ENCODE measurements around the gene UCMA.

- TF ChIP-seq CTCF (IDR thresholded peaks at IDR 0.05) = no peak
- no peak for TF ChIP-seq POLR2A (IDR thresholded peaks at IDR 0.05)
Observed at GRCh38 chr10:13222566-13222965, 11.6 kb downstream of the UCMA start.
